ENCODE results near the gene EBNA1BP2.

EBNA1BP2 gene

GRCh38 chr1:43172527-43172972 is 460 bp upstream of the EBNA1BP2 start:
- Histone ChIP-seq H3K4me1 (ENCODE audit: insufficient read depth, low read length, severe bottlenecking) (peaks cover 16% of the 10 kb centered on the region), H3F3A (ENCODE audit: insufficient read depth, low read length) (no peaks in the 10 kb centered on the region), H3K27ac (ENCODE audit: low read depth, low read length, poor library complexity, severe bottlenecking) (no peak overlapping the region), H3K27me3 (ENCODE audit: insufficient read depth, low read length) (peaks cover 7% of the 10 kb centered on the region; the same call in 1 of the 2 replicates), H3K9me3 (ENCODE audit: low read length) (no peaks in the 10 kb centered on the region), H3K36me3 (ENCODE audit: insufficient read depth, low read length) (peaks cover 32% of the 10 kb centered on the region), H3K79me2 (ENCODE audit: insufficient read depth, low read length) (peaks cover 14% of the 10 kb centered on the region), H4K20me1 (ENCODE audit: insufficient read depth, low read length) (no peaks in the 10 kb centered on the region), H3K9me2 (ENCODE audit: low read depth, low read length) (no peaks in the 10 kb centered on the region), H3K4me3 (ENCODE audit: low read depth, low read length, poor library complexity, severe bottlenecking) (peak overlapping the region; percentile 90), H3K4me2 (ENCODE audit: low read length) (peak overlapping the region; percentile 93), H3K9ac (ENCODE audit: low read length) (no peak overlapping the region), H2AFZ (ENCODE audit: low read length) (no peak overlapping the region)
- TF ChIP-seq EZH2 (IDR thresholded peaks at IDR 0.05; ENCODE audit: borderline replicate concordance, low read length) = no peak
- TF ChIP-seq CTCF (IDR thresholded peaks at IDR 0.05; ENCODE audit: low read length) = no peak

DNA sequence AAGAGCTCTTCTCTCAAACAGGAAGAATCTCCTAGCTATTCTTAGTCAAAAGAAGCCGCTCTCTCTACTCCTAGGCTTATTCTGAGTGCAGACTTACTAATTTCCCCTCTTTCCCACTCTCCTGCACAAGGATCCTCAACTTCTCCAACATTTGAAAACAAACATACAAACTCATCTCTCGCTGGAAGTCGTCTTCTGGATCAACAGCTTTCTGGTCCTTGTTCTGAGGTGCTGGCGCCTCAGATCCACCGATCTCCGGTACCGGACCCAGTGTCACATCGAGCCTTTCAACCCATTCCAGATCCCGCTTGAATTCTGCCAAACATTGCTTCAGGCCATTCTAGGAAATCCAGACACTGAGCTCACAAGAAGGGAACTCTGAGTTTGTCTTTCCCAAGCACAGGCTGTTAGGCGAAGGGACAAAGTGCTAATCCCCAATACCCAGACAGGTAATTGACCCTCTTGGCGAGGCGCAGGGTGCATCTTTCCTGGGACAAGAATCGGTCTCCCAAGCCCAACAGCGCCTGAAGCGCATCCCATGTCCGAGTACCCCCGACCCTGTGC is 696 bp downstream of the EBNA1BP2 start:
- Histone ChIP-seq H3K4me2 (ENCODE audit: low read length) (peak overlapping the region; percentile 93), H2AFZ (ENCODE audit: low read length) (no peak overlapping the region), H3K79me2 (ENCODE audit: insufficient read depth, low read length) (peaks cover 14% of the 10 kb centered on the region), H3K27me3 (ENCODE audit: insufficient read depth, low read length) (peaks cover 4% of the 10 kb centered on the region; the same call in 1 of the 2 replicates), H3F3A (ENCODE audit: insufficient read depth, low read length) (no peaks in the 10 kb centered on the region), H3K36me3 (ENCODE audit: insufficient read depth, low read length) (peaks cover 43% of the 10 kb centered on the region), H3K9me3 (ENCODE audit: low read length) (no peaks in the 10 kb centered on the region), H4K20me1 (ENCODE audit: insufficient read depth, low read length) (no peaks in the 10 kb centered on the region), H3K4me3 (ENCODE audit: low read depth, low read length, poor library complexity, severe bottlenecking) (peak overlapping the region; percentile 90), H3K27ac (ENCODE audit: low read depth, low read length, poor library complexity, severe bottlenecking) (no peak overlapping the region), H3K9ac (ENCODE audit: low read length) (peak overlapping the region; percentile 82), H3K9me2 (ENCODE audit: low read depth, low read length) (no peaks in the 10 kb centered on the region), H3K4me1 (ENCODE audit: insufficient read depth, low read length, severe bottlenecking) (peaks cover 16% of the 10 kb centered on the region)
- no peak for TF ChIP-seq CTCF (IDR thresholded peaks at IDR 0.05; ENCODE audit: low read length)
- no peak for TF ChIP-seq EZH2 (IDR thresholded peaks at IDR 0.05; ENCODE audit: borderline replicate concordance, low read length)

DNA sequence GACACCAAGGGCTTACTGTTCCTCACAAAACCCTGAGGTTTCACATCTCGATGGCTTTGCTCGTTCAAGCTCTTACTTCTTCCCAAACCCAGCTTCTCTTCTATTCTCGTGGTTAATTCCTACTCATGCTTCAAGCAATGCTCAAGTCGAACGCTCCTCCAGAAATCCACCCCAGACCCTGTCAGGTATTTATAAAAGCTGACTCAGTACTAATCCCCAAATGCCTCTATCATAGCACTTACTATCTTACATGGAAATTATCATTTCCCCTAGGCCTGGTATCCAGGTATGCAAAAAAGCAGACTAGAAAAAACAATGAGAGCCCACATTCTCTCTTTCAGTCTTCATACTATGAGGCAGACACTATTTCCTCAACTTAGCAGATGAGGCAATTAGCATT is 6.3 kb downstream of the EBNA1BP2 start:
- Histone ChIP-seq H3K4me2 (ENCODE audit: low read length) (no peak overlapping the region), H3K9me3 (ENCODE audit: low read length) (no peaks in the 10 kb centered on the region), H3K79me2 (ENCODE audit: insufficient read depth, low read length) (peaks cover 3% of the 10 kb centered on the region), H4K20me1 (ENCODE audit: insufficient read depth, low read length) (no peaks in the 10 kb centered on the region), H3K9me2 (ENCODE audit: low read depth, low read length) (no peaks in the 10 kb centered on the region), H3K9ac (ENCODE audit: low read length) (no peak overlapping the region), H3K36me3 (ENCODE audit: insufficient read depth, low read length) (peaks cover 80% of the 10 kb centered on the region), H3K27me3 (ENCODE audit: insufficient read depth, low read length) (no peaks in the 10 kb centered on the region), H3K4me3 (ENCODE audit: low read depth, low read length, poor library complexity, severe bottlenecking) (no peak overlapping the region), H3F3A (ENCODE audit: insufficient read depth, low read length) (no peaks in the 10 kb centered on the region), H3K4me1 (ENCODE audit: insufficient read depth, low read length, severe bottlenecking) (peaks cover 5% of the 10 kb centered on the region), H3K27ac (ENCODE audit: low read depth, low read length, poor library complexity, severe bottlenecking) (no peak overlapping the region), H2AFZ (ENCODE audit: low read length) (no peak overlapping the region)
- TF ChIP-seq CTCF (IDR thresholded peaks at IDR 0.05; ENCODE audit: low read length) (no peak), EZH2 (IDR thresholded peaks at IDR 0.05; ENCODE audit: borderline replicate concordance, low read length) (no peak)

Data from OCI-LY1 (cell line).